ENCODE results near the gene EGLN3.

DNA sequence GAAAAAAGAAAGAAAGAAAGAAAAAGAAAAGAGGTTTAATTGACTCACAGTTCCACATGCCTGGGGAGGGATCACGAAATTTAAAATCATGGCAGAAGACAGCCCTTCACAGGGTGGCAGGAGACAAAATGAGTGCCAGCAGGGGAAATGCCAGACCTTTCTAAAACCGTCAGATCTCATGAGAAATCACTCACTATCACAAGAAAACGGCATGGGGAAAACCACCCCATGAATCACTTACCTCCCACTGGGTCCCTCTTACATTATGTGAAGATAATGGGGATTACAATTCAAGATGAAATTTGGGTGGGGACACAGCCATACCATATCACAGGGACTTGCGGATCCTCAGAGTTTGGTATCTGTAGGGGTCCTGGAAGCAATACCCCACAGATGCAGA is 16.3 kb upstream of the EGLN3 start:
- TF ChIP-seq, protein P1, sequence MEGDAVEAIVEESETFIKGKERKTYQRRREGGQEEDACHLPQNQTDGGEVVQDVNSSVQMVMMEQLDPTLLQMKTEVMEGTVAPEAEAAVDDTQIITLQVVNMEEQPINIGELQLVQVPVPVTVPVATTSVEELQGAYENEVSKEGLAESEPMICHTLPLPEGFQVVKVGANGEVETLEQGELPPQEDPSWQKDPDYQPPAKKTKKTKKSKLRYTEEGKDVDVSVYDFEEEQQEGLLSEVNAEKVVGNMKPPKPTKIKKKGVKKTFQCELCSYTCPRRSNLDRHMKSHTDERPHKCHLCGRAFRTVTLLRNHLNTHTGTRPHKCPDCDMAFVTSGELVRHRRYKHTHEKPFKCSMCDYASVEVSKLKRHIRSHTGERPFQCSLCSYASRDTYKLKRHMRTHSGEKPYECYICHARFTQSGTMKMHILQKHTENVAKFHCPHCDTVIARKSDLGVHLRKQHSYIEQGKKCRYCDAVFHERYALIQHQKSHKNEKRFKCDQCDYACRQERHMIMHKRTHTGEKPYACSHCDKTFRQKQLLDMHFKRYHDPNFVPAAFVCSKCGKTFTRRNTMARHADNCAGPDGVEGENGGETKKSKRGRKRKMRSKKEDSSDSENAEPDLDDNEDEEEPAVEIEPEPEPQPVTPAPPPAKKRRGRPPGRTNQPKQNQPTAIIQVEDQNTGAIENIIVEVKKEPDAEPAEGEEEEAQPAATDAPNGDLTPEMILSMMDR (tag by site-specific recombination; IDR thresholded peaks at IDR 0.05) = no peak
- TF ChIP-seq, protein P2, sequence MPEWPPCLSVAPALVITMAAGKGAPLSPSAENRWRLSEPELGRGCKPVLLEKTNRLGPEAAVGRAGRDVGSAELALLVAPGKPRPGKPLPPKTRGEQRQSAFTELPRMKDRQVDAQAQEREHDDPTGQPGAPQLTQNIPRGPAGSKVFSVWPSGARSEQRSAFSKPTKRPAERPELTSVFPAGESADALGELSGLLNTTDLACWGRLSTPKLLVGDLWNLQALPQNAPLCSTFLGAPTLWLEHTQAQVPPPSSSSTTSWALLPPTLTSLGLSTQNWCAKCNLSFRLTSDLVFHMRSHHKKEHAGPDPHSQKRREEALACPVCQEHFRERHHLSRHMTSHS (tag by site-specific recombination; IDR thresholded peaks at IDR 0.05) = no peak
- TF ChIP-seq ZNF341 (tag by site-specific recombination; IDR thresholded peaks at IDR 0.05; ENCODE audit: low read depth) = no peak
- no peak for TF ChIP-seq HOXA7 (CRISPR knock-in tag; IDR thresholded peaks at IDR 0.05; ENCODE audit: borderline replicate concordance)
- TF ChIP-seq, protein P3, sequence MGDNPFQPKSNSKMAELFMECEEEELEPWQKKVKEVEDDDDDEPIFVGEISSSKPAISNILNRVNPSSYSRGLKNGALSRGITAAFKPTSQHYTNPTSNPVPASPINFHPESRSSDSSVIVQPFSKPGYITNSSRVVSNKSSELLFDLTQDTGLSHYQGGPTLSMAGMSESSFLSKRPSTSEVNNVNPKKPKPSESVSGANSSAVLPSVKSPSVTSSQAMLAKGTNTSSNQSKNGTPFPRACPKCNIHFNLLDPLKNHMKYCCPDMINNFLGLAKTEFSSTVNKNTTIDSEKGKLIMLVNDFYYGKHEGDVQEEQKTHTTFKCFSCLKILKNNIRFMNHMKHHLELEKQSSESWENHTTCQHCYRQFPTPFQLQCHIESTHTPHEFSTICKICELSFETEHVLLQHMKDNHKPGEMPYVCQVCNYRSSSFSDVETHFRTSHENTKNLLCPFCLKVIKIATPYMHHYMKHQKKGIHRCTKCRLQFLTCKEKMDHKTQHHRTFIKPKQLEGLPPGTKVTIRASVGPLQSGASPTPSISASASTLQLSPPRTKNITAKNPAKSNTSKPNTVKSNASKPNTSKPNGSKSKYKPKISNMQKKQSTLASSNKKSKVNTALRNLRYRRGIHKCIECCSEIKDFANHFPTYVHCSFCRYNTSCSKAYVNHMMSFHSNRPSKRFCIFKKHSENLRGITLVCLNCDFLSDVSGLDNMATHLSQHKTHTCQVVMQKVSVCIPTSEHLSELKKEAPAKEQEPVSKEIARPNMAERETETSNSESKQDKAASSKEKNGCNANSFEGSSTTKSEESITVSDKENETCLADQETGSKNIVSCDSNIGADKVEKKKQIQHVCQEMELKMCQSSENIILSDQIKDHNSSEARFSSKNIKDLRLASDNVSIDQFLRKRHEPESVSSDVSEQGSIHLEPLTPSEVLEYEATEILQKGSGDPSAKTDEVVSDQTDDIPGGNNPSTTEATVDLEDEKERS (tag by site-specific recombination; IDR thresholded peaks at IDR 0.05) = no peak
- no peak for TF ChIP-seq ZFP3 (tag by site-specific recombination; IDR thresholded peaks at IDR 0.05; ENCODE audit: low read depth)
- TF ChIP-seq REPIN1 (tag by site-specific recombination; IDR thresholded peaks at IDR 0.05; ENCODE audit: low read depth) = no peak
- TF ChIP-seq BCL11A (tag by site-specific recombination; IDR thresholded peaks at IDR 0.05; ENCODE audit: low read depth) = no peak
- TF ChIP-seq ZNF302 (tag by site-specific recombination; IDR thresholded peaks at IDR 0.05; ENCODE audit: low read depth) = no peak
- TF ChIP-seq ZBTB17 (tag by site-specific recombination; IDR thresholded peaks at IDR 0.05) = no peak
- no peak for TF ChIP-seq ZBTB48 (tag by site-specific recombination; IDR thresholded peaks at IDR 0.05)

All from HEK293 (cell line).